Progenitor cell of endocrine pancreas (in vitro differentiated cells): ENCODE results near the gene DNAH8. TPM values are rescaled to one million over a fixed set of nuclear protein-coding genes. Genes with fewer than 3 reads are reported as not detected.

Experiments
- DNase-seq: peaks from one replicate; pipeline ENCODE4 v3.0.0; 2021; ENCODE audit warnings: low spot score; ENCODE audit not compliant: unreplicated experiment
- H3K27ac Mint-ChIP-seq: 2 replicates; pipeline ENCODE4 v1.8.0; 2021; ENCODE audit warnings: mild to moderate bottlenecking, moderate library complexity, mixed read lengths
- H3K27me3 Mint-ChIP-seq: 2 replicates; pipeline ENCODE4 v1.8.0; 2021; ENCODE audit warnings: mixed read lengths
- H3K36me3 Mint-ChIP-seq: 2 replicates; pipeline ENCODE4 v1.8.0; 2022; ENCODE audit warnings: mixed read lengths; ENCODE audit not compliant: insufficient read depth
- H3K4me1 Mint-ChIP-seq: 2 replicates; pipeline ENCODE4 v1.8.0; 2021; ENCODE audit warnings: low read depth, mixed read lengths
- H3K4me3 Mint-ChIP-seq: 2 replicates; pipeline ENCODE4 v1.8.0; 2021; ENCODE audit warnings: low read depth, mild to moderate bottlenecking, moderate library complexity, mixed read lengths
- H3K9me3 Mint-ChIP-seq: 2 replicates; pipeline ENCODE4 v1.8.0; 2021; ENCODE audit warnings: low read depth, mixed read lengths
- total RNA-seq: library from RNA; stranded (reverse); gene quantifications from 2 replicates; pipeline ENCODE4 v1.2.1, GENCODE V29; 2021
- TF ChIP-seq, protein P1 (sequence below): fragments of 200-600 bp; sonication (generic); IDR thresholded peaks from one replicate; pipeline ENCODE4 v1.5.0; 2021; ENCODE audit warnings: antibody characterized with exemption, mild to moderate bottlenecking; ENCODE audit not compliant: unreplicated experiment

The DNAH8 gene
- total RNA-seq, 1 donor from 2014 or later = 0.12 TPM

- Mint-ChIP-seq H3K27ac (no peak overlapping the region), H3K9me3 (peaks cover 4% of the 10 kb centered on the region), H3K4me1 (no peaks in the 10 kb centered on the region), H3K36me3 (no peaks in the 10 kb centered on the region), H3K4me3 (no peak overlapping the region), H3K27me3 (no peaks in the 10 kb centered on the region)
- TF ChIP-seq, protein P1, sequence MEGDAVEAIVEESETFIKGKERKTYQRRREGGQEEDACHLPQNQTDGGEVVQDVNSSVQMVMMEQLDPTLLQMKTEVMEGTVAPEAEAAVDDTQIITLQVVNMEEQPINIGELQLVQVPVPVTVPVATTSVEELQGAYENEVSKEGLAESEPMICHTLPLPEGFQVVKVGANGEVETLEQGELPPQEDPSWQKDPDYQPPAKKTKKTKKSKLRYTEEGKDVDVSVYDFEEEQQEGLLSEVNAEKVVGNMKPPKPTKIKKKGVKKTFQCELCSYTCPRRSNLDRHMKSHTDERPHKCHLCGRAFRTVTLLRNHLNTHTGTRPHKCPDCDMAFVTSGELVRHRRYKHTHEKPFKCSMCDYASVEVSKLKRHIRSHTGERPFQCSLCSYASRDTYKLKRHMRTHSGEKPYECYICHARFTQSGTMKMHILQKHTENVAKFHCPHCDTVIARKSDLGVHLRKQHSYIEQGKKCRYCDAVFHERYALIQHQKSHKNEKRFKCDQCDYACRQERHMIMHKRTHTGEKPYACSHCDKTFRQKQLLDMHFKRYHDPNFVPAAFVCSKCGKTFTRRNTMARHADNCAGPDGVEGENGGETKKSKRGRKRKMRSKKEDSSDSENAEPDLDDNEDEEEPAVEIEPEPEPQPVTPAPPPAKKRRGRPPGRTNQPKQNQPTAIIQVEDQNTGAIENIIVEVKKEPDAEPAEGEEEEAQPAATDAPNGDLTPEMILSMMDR = no peak
- DNase-seq = no peak
Observed at GRCh38 chr6:38776515-38776914, 61.4 kb downstream of the DNAH8 start.

GRCh38 chr6:38779310-38780062, 64.4 kb downstream of the DNAH8 start:
- DNase-seq = no peak
- Mint-ChIP-seq H3K9me3 (no peaks in the 10 kb centered on the region), H3K36me3 (no peaks in the 10 kb centered on the region)

DNA sequence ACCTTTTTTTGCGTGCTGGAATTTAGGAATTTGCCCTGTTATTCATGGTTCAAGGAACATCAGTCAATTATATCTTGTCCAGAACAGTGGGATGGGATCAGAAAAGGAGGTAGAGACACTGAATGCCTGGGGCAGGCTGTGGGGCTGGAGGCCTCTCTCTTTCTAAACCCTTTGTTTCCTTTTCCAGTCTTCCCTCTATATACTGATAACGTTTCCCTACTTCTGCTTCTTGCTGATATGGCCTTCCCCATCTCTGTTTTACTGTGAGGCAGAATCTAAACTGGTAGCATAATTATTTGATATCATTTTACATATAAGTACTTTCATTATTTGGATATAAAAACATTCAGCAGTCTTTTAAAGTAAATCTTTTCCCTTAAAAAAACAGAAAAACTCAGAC, 67.5 kb downstream of the DNAH8 start:
- TF ChIP-seq, protein P1 = no peak
- Mint-ChIP-seq H3K36me3 (no peaks in the 10 kb centered on the region), H3K4me3 (no peak overlapping the region), H3K27ac (no peak overlapping the region), H3K4me1 (no peaks in the 10 kb centered on the region), H3K9me3 (no peaks in the 10 kb centered on the region), H3K27me3 (no peaks in the 10 kb centered on the region)
- DNase-seq = no peak

More at GRCh38 chr6:38779310-38780062, 64.4 kb downstream of the DNAH8 start:
- Mint-ChIP-seq H3K4me3 (no peak overlapping the region), H3K27me3 (no peaks in the 10 kb centered on the region), H3K4me1 (no peaks in the 10 kb centered on the region), H3K27ac (no peak overlapping the region)
- TF ChIP-seq, protein P1 = no peak

DNA sequence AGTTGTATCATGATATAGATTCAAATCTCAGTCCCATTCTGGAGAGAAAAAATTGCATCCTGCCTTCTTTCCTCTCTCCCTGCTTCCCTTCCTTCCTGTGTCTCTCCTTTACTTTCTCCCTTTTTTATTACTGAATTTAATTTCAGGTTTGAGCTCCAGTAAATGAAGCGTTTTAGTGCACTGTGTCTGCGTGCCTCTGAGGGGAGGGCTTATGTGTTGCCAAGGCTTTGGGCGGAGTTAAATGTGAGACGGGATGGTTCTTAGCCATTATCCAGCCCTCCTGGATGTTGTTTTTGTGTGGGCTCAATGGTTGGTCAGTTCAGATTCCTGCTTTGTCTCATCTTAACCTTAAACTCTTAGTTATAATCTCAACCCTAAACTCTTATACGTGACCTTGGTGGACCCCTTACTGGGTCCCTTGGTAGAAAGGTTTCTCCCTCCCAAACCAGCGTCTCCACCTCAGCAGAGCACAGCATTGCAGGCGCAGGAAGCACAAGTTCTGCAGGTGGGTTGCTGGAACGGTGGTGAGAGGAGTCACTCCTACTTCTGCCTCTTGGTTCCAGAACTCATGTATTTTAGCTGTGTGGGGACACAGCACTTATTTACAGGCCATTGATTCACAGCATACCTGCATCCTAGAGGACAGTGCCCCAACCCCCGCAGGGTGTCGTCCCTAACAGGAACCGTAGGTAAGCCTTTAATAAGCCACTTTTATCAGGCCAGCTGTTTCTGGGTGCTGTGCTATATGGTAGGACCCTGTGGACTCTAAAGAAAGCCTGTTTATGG, 68.5 kb downstream of the DNAH8 start:
- TF ChIP-seq, protein P1 = no peak
- no peaks in the 10 kb centered on the region for H3K4me1 Mint-ChIP-seq
- no peaks in the 10 kb centered on the region for H3K9me3 Mint-ChIP-seq
- H3K27ac Mint-ChIP-seq = no peak overlapping the region
- H3K27me3 Mint-ChIP-seq = no peaks in the 10 kb centered on the region
- no peaks in the 10 kb centered on the region for H3K36me3 Mint-ChIP-seq
- no peak for DNase-seq
- no peak overlapping the region for H3K4me3 Mint-ChIP-seq

GRCh38 chr6:38784506-38785235, 69.6 kb downstream of the DNAH8 start:
- TF ChIP-seq, protein P1 = no peak
- no peaks in the 10 kb centered on the region for H3K4me1 Mint-ChIP-seq
- H3K9me3 Mint-ChIP-seq = no peaks in the 10 kb centered on the region
- no peaks in the 10 kb centered on the region for H3K36me3 Mint-ChIP-seq
- H3K4me3 Mint-ChIP-seq = no peak overlapping the region
- DNase-seq = no peak
- no peak overlapping the region for H3K27ac Mint-ChIP-seq
- no peaks in the 10 kb centered on the region for H3K27me3 Mint-ChIP-seq
